GM21619 (cell line): ENCODE results near the gene TXNL4A.

ENCODE experiments used
- ATAC-seq: cut with Tn5 transposase; IDR thresholded peaks from one replicate; pipeline ENCODE4 v1.9.1; 2021; ENCODE audit not compliant: unreplicated experiment

TXNL4A gene

GRCh38 chr18:79949697-79950487 lies 38.5 kb downstream of the TXNL4A start:
- ATAC-seq: no peak

GRCh38 chr18:79948719-79949411 lies 39.5 kb downstream of the TXNL4A start:
- ATAC-seq: no peak

DNA sequence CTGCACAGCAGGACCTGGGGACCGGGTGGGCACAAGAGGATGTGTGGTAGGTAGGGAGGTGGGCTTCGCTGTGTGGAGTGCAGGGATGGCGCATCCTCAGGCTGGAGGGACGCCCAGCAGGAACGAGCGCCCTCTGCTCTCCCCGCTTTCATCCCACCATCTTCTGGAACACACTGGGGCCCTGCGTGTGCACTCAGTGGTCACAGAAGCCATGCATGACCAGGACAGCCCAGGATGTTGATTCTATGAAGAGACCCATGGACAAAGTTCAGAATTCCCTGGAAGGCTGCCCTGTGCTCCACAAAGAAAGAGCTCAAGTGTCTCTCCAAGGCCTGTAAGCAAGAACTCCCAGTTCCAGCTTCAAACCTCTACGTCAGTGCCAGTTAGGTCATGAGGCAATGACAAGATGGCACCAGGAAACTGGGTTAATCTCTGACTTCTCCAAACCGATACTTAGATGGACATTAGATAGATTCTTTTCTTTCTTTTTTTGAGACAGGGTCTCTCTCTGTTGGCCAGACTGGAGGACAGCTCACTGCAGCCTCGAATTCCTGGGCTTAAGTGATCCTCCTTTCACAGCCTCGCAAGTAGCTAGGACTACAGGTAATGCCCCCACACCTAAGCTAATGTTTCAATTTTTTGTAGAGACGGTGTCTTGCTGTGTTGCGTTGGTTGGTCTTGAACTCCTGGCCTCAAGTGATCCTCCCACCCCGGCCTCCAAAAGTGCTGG lies 40.3 kb downstream of the TXNL4A start:
- ATAC-seq: no peak

DNA sequence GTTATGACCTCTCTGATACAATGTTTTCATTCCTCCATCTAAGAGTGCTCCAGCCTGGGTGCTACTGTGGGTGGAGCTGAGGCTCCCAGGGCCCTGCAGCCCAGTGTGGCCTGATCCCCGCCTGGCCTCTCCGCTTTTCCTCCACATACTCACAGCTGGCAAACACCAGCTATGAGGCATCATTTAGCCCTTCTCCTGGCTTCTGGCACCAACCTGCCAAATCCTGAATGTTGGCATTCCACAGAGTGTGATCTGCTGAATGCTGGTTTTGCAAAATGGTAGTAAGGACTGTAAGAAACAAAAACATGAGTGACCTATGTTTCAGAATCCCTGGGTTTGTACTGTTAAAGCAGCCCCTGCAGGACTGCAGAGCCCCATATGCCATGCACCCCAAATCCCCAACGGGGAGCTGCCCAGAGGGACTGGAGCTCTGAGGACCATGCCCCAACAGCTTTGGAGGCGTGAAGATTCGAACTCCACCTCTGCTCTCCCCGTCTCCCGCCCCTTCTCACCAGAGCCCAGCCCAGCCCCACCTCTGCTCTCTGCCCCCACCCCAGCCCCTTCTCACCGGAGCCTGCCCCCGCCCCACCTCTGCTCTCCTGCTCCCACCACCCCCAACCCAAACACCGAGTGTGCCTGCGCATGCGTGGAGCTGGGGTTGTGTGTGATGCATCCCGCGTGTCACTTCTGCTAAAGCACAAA lies 41.2 kb downstream of the TXNL4A start:
- ATAC-seq: no peak

DNA sequence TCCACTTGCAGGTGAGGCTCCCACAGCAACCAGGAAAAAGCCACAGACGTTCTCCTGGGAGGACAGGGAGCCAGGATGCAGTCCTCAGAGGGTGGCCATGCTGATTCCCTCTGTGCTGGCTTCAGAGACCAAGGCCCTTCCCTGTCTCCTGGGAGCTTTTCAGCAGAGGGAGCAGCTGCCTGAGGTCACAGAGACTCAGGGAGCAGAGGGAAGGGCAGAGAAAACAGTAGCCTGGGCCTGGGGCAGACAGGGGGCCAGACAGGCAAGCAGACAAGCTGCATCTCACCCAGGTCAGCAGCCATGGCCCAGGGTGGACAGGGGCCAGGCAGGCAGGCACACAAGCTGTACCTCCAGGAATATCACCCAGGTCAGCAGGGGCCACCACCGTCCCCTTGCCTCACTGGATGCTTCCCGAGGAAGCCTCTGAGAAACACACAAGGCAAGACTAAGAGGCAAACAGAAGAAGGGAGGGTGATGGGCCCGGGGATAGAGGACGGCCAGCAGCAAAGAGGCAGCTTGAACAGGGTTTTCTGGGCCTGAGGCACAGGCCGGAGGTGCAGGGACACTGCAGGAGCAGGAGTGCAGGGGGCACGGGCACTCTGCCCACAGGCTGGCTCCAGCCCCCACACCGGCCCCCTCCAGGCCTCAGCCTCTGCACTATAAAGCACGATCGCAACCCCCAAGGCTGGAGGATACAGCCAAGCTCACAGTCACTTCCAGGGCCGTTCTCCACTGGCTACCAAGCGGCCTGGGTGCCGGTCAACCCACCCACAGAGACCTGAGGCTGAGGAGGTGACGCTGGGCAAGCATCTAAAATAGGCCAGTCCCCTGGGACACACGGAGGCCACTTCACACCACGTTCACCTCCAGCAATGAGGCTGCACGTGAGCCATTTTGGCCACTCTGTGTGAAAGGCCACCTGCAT lies 43.0 kb downstream of the TXNL4A start:
- no peak for ATAC-seq

GRCh38 chr18:79944746-79945117 lies 43.6 kb downstream of the TXNL4A start:
- peak; percentile 1 for ATAC-seq

GRCh38 chr18:79944126-79944731 lies 44.1 kb downstream of the TXNL4A start:
- peak; percentile 42 for ATAC-seq

DNA sequence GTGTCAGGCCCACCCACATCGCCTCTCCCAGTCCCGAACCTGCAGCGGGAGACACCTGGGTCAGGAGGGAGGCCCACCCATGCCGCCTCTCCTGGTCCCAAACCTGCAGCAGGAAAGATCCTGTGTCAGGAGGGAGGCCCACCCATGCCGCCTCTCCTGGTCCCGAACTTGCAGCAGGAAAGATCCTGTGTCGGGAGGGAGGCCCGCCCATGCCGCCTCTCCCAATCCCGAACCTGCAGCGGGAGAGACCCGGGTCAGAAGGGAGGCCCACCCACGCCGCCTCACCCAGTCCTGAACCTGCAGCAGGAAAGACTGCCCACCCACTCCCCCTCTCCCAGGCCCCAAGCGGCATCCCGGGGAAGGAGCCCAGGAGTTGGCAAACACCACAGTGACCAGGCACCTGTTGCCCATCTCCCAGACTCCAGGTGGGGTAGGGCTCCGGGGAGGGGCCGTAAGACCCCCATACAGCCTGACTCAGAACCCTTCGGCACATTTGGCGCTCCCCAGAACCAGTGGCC lies 44.7 kb downstream of the TXNL4A start:
- ATAC-seq: no peak

GRCh38 chr18:79942786-79943607 lies 45.4 kb downstream of the TXNL4A start:
- ATAC-seq: no peak

GRCh38 chr18:79942211-79942610 lies 46.2 kb downstream of the TXNL4A start:
- ATAC-seq: no peak

GRCh38 chr18:79941473-79942119 lies 46.8 kb downstream of the TXNL4A start:
- no peak for ATAC-seq

DNA sequence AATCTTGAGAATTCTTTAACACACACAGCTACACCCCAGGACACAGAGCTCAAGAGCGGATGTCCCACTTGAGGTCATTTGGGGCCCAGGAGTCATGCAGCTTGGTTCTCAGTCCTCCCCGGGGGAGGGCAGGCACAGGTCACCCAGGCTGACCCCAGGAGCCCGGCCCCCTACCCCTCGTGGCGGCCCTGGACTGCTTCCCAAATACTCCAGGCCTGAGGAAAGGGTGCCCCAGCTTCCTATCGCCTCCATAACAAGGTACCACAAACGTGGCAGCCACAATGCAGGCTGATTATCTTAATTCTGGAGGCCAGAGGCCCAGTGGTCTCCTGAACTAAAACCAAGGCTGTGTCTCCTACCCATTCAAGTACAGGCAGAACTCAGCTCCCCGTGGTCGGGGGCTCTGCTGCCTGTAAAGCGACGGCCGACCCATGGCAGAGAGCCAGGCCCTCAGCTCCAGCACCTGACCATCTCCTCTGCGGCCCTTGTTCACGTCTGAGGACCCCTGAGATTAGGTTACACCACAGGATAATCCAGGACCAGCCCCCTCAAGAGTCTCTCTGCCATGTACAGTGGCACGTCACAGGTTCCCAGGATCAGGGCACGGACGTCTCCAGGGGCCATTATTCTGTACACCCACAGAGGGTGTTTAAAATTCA lies 47.4 kb downstream of the TXNL4A start:
- ATAC-seq: no peak

DNA sequence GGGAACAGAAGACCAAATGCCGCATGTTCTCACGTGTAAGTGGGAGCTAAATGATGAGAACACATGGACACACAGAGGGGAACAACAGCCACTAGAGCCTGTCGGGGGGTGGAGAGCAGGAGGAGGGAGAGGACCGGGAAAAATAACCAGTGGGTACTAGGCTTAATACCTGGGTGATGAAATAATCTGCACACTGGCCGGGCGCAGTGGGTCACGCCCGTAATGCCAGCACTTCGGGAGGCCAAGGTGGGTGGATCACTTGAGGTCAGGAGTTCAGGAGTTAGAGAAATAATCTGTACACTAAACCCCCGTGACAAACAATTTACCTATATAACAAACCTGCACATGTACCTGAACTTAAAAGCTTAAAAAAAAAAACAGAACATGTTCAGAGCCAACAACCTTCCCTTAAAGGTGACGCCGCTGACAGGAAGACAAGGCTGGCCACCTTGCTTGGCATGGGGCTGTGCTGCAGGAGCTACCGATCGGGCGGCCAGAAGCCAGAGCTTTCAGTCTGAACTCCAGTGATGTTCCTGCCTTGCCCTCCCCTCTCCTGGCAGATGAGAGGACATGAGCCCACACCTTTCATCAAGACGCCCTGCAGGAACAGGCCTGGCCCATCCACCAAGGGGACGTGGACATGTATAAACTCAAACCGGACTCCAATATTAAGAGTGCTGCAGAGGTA lies 48.1 kb downstream of the TXNL4A start:
- ATAC-seq: no peak

DNA sequence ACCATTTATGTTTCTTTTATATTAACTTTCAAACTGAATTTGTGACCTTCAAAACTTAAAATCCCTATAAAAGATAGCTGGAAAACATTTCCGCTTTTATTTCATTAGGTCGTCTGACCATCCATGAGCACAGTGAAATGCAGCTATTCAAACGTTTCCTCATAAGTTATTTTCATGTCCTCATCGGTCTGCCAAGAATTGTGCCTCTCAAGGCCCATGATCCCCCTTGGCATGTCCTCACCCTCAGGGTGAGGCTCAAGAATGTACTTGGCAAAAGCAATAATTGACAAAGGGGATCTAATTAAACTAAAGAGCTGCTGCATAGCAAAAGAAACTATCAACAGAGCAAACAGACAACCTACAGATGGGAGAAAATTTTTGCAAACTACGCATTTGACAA lies 49.3 kb downstream of the TXNL4A start:
- no peak for ATAC-seq

DNA sequence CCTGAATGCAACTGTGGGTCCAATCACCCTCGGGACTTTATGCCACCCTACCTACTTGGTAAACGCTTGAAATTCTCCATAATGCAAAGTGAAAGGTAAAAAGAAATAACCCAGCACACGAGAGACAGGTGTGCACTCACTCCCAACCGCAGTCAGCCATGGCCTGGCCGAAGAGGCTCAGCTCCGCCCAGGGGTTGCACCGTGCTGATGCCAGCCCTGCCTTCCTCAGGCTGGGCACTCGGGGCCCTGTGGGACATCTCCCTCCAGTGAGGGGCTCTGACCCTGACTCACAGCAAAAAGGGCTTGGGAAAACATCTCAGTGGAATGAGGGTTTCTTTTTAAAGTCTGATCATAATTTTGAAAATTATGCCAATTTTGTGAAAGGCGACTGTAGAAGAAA lies 50.2 kb downstream of the TXNL4A start:
- no peak for ATAC-seq

- ATAC-seq: no peak
Observed at GRCh38 chr18:79937103-79937860, 51.1 kb downstream of the TXNL4A start.
